ENCODE data around the gene GPD1L.
"Not testable (repeated sequence)": the region's sequence is repeated elsewhere in the genome, so short reads cannot be mapped to it uniquely, and the experiment has no call there.

Gene GPD1L

DNA sequence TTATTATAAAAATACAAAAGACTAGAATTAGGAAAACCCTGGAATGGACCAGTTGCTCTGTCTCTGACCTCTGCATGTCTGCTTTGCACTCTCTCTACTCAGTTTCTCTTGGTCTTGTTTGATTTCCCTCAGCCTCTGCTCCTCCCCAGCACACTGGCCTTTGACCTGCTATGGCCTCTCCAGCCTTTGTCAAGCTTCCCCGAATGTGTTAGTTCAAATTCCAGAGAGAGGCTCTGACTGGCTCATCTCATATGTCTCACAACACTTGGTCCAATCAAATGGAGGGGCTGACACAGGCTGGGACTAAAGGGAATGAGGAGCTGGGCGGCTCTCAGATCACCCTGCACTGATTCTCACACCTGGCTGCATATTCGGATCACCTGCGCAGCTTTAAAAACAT, 79.7 kb downstream of the GPD1L start:
- no peak for DNase-seq

GRCh38 chr3:32186876-32187275, 80.5 kb downstream of the GPD1L start:
- no peak for DNase-seq

DNA sequence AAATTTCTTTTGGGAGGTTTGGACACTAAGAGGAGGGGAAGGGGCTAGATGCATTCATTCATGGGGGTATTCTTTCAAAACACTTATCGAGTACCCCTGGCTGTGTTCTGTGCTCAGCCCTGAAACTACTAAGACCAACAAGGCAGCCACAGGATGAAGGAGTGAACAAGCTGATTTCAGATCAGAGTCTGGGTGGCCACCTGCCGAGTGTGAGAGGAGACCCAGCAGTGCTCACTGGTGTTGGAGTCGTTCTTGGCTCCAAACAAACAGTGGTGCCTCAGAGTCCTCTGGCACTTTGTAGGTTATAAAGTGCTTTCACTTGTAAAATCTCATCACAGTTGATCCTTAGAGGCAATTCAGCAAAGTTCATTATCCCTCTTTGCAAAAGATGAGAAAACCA, 83.3 kb downstream of the GPD1L start:
- DNase-seq, result no peak

DNA sequence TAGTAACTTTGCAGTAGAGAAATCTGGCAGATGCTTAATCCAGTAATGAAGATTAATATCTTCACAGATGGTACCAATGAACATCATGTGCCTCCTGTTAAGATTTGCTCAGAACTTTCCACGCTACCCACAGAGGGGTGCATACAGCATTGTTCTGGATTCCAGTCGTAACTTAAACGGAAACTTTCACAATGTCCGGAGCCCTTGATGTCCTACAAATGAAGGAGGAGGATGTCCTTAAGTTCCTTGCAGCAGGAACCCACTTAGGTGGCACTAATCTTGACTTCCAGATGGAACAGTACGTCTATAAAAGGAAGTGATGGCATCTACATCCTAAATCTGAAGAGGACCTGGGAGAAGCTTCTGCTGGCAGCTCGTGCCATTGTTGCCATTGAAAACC, 84.1 kb downstream of the GPD1L start:
- DNase-seq, result not testable (repeated sequence)

DNA sequence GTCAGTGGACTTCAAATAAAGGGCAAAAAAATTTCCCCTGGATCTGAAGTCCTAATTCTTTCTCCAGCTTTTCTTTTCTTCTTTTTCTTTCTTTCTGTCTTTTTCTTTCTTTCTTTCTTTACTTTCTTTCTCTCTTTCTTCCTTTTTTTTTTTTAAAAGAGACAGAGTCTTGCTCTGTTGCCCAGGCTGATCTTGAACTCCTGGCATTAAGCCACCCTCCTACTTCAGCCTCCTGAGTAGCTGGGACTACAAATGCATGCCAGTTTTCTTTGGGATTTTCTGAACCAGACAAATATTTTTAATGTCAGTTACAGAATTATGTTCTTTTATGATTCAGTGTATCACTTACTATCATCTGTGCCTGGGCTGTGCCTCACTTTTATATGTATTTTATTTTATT, 86.7 kb downstream of the GPD1L start:
- no peak for DNase-seq

GRCh38 chr3:32194653-32195052, 88.2 kb downstream of the GPD1L start:
- DNase-seq, result no peak

DNA sequence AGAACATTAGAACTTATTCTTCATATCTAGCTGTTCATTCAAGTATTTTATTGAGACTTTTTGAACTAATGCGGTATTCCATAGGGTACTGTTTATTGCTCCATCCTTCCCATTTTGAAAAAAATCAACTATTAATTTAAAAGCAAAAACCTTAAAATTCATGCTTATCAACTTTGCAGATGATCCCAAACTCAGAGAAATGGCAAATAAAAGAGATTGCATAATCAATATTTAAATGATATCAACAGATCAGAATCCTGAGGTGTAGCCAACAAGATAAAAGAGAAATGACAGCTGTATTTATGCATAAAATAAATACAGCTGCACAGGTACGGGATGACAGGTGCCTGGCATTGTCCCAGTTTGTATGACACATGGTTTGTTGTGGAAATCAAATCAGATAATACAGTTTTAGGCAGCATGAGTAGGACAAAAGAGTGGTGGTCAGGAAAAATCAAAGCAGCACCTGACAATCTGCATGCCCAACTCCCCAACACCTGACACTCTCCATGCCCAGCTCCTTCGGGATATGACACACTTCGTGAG, 89.6 kb downstream of the GPD1L start:
- DNase-seq, result no peak

GRCh38 chr3:32197991-32198390, 91.6 kb downstream of the GPD1L start:
- DNase-seq, result no peak

DNA sequence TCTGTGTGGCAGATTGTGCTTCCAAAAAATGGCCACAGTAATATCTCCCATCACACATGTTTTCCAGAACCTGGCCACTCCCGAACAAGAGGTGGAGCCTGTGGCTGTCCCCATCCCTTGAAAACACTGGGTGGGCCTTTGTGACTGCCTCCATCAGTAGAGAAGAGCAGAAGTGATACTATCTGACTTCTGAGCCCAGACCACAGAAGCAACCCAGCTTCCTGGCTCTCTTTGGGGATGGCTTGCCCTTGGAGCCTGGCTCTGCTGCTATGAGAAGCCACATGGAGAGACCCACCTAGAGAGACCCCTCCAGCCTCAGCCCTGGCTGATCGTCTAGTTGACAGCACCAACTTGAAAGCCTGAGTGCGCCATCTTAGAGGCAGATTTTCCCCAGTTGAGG, 92.3 kb downstream of the GPD1L start:
- no peak for DNase-seq

DNA sequence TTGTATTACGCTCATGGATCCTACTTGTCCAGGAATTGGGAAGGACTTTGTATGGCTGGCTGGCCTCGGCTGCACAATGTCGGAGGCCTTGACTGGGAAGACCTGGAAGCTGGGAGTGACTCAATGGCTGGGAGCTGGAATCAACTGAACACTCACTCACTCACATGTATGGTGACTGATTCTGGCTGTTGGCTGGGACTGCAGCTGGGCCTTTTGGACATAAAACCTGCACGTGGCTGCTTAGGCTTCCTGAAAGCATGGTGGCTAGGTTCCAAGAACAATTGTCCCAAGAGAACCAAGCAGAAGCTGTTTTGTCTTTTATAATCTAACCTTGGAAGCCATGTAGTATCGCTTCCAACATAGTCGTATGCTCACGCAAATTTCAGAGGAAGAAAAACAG, 94.1 kb downstream of the GPD1L start:
- DNase-seq, result no peak

DNA sequence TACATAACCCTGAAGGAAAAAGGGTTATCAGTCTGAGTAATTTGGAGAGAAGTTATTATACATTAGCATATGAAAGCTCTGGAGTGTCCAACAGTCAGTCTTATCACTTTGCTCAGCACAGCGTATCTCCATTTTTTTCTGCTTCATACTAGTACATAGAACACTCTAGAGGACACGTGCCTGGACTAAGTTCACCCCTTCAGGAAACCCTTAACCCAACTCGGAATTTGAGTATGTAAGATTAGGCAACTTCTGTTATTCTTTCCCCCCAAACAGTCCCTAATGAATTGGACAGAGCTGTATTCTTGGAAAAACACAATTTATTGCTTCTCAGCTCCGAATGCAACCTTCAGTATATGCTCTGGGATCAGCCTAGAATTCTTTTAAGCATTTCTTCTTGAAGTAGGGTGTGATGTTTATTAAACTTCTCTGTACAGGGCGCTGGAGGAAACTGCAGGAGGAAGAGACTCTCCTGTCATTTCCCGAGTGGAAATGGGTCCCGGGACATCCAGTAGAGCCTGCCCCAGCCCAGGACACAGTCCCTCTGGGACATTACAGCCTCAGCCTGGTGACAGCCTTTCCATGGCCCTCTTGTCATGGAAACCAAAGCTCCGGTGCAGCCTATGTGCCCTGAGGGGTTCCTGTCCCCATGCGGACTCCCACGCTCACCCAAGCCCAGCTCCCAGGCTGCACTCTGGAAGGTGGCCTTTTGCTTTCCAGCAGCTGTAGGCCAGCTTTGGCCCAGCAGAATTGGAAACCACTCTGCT, 94.8 kb downstream of the GPD1L start:
- DNase-seq, result no peak

DNA sequence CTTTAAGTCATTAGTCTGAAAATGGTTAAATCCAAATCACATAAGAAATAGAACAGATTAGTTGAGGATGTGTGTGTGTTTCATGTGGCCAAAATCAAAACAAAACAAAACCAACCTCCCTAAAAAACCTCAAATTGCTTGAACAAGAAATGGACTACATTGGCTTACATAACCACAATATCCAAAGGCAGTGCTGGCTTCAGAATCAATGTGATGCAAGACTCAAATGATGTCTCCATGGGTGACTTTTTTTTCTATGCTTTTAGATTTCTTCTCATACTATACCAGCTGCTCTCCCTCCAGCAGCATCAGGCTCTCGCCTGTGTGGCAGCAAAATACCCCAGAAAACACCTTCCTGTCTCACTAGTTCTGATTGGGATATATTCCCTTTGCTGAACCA, 96.1 kb downstream of the GPD1L start:
- DNase-seq, result no peak

DNA sequence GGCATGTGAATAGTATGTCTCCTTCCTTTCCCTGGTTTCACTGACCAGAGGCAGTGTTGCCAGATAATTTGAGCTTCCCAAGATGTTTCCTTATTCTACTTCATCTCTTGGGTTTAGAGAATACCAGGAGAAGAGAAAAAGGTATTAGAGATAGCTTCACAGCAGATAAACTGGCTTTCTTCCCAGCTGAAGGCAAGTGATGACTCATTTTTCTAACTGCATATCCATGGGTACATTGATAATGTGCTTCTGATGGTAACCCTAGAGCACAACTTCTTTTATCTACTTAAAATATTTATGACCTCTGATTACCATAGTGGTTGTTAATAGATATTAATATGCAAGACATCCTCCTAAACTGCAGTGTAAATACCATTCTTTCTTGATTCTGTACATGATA, 97.4 kb downstream of the GPD1L start:
- no peak for DNase-seq

GRCh38 chr3:32208447-32208846, 102.0 kb downstream of the GPD1L start:
- no peak for DNase-seq

DNA sequence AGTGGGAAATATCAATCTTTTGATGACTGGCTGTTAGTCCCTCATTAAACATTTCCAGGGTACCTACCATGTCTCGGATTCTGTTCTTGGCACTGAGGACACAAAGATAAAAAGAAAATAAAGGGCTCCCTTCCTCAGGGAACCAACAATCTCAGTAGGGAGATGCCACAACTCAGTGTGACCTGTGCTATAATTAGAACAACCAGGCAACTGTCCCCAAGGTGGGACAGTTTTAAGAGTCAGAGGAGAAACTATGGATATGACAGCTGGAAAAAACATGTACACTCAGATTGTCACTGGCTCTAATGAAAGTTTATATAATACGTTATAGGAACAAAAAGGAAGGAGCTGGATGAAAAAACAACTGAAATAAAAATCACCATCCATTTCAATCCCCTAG, 108.8 kb downstream of the GPD1L start:
- no peak for DNase-seq

GRCh38 chr3:32216172-32216783, 109.9 kb downstream of the GPD1L start:
- DNase-seq, result no peak

DNA sequence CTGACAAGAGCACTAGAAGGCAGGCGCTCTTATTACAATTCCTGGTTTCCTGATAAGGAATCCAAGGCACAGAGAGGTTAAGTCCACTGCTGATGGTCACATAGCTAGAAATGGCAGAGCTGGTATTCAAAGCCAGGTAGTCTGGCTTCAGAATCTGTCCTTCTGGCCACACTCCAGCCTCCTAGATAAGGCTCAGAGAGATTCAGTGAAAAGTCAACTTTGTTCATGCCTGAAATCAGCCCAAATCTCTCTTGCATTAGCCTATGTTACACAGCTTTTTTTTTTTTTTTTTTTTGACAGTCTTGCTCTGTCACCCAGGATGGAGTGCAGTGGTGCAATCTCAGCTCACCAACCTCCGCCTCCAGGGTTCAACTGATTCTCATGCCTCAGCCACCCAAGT, 110.9 kb downstream of the GPD1L start:
- DNase-seq, result no peak
